Neural progenitor cell (in vitro differentiated cells): ENCODE data around the gene TMEM117.

ENCODE experiments used
- EZH2 ChIP-seq: fragments of 200-600 bp; sonication (generic); IDR thresholded peaks from 2 replicates; pipeline ENCODE4 v1.6.1; 2017; ENCODE audit warnings: antibody characterized with exemption, mild to moderate bottlenecking, moderate library complexity
- EZH2phosphoT487 ChIP-seq: fragments of 200-600 bp; sonication (generic); IDR thresholded peaks from 2 replicates; pipeline ENCODE4 v1.6.1; 2017; ENCODE audit warnings: antibody characterized with exemption
- TF ChIP-seq, protein P1 (sequence below): fragments of 200-600 bp; sonication (generic); IDR thresholded peaks from 2 replicates; pipeline ENCODE4 v1.5.1; 2017; ENCODE audit warnings: antibody characterized with exemption, mild to moderate bottlenecking

- TF ChIP-seq, protein P1, sequence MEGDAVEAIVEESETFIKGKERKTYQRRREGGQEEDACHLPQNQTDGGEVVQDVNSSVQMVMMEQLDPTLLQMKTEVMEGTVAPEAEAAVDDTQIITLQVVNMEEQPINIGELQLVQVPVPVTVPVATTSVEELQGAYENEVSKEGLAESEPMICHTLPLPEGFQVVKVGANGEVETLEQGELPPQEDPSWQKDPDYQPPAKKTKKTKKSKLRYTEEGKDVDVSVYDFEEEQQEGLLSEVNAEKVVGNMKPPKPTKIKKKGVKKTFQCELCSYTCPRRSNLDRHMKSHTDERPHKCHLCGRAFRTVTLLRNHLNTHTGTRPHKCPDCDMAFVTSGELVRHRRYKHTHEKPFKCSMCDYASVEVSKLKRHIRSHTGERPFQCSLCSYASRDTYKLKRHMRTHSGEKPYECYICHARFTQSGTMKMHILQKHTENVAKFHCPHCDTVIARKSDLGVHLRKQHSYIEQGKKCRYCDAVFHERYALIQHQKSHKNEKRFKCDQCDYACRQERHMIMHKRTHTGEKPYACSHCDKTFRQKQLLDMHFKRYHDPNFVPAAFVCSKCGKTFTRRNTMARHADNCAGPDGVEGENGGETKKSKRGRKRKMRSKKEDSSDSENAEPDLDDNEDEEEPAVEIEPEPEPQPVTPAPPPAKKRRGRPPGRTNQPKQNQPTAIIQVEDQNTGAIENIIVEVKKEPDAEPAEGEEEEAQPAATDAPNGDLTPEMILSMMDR = no peak
- no peak for TF ChIP-seq EZH2
- no peak for TF ChIP-seq EZH2phosphoT487
Observed at GRCh38 chr12:44379831-44380230, 544.0 kb downstream of the TMEM117 start.
